Measurements from ENCODE around the gene WDFY1. TPM values are rescaled to one million over a fixed set of nuclear protein-coding genes. Genes with fewer than 3 reads are reported as not detected.
A peak's percentile ranks its signal among the peaks of the same experiment; 100 is the strongest.

WDFY1 gene
- total RNA-seq: 50.1 TPM
- long read RNA-seq, full-length matches to known transcripts: 56 of 73 reads
- long read RNA-seq, partial matches to known transcripts: 3 of 73 reads
- long read RNA-seq, other reads (novel, unspliced or antisense): 14 of 73 reads

GRCh38 chr2:223944703-223945531 is at the start of gene WDFY1:
WDFY1 (minus strand) TSS chr2:223945335; CDS start chr2:223945284, 51 bp downstream.
- intact Hi-C loops (cut with DNase I): no loop called here
- ATAC-seq: peak; percentile 98
- Histone ChIP-seq H3K27ac (peak within 1 kb of the TSS; percentile 93), H3K27me3 (no peaks in the 10 kb centered on the region), H3K36me3 (no peaks in the 10 kb centered on the region), H3K4me3 (peak within 1 kb of the TSS; percentile 81), H3K4me1 (peaks cover 25% of the 10 kb centered on the region), H3K9me3 (no peaks in the 10 kb centered on the region)
- TF ChIP-seq CTCF (IDR thresholded peaks at IDR 0.05): no peak
- peak; percentile 95 for DNase-seq

- ATAC-seq (no peak), DNase-seq (no peak)
- intact Hi-C loops (cut with DNase I): no loop called here
- H3K4me3 ChIP-seq: no peak overlapping the region
- no peaks in the 10 kb centered on the region for H3K36me3 ChIP-seq
- no peaks in the 10 kb centered on the region for H3K27me3 ChIP-seq
- H3K27ac ChIP-seq: no peak overlapping the region
- no peak for TF ChIP-seq CTCF (IDR thresholded peaks at IDR 0.05)
- H3K9me3 ChIP-seq: no peaks in the 10 kb centered on the region
- no peaks in the 10 kb centered on the region for H3K4me1 ChIP-seq
Observed at GRCh38 chr2:223994562-223995162, 49.5 kb upstream of the WDFY1 start.

GRCh38 chr2:223993634-223994232 is 48.6 kb upstream of the WDFY1 start:
- no peaks in the 10 kb centered on the region for H3K9me3 ChIP-seq
- peak; percentile 89 for TF ChIP-seq CTCF (IDR thresholded peaks at IDR 0.05)
- H3K4me3 ChIP-seq: no peak overlapping the region
- H3K27me3 ChIP-seq: no peaks in the 10 kb centered on the region
- peak; percentile 81 for ATAC-seq
- no peaks in the 10 kb centered on the region for H3K36me3 ChIP-seq
- H3K27ac ChIP-seq: no peak overlapping the region
- DNase-seq: no peak
- no peaks in the 10 kb centered on the region for H3K4me1 ChIP-seq
- intact Hi-C loops (cut with DNase I): no loop called here

GRCh38 chr2:223991611-223992010 is 46.5 kb upstream of the WDFY1 start:
- Histone ChIP-seq H3K27me3 (no peaks in the 10 kb centered on the region), H3K27ac (no peak overlapping the region), H3K4me3 (no peak overlapping the region), H3K36me3 (no peaks in the 10 kb centered on the region), H3K9me3 (no peaks in the 10 kb centered on the region), H3K4me1 (no peaks in the 10 kb centered on the region)
- no peak for TF ChIP-seq CTCF (IDR thresholded peaks at IDR 0.05)
- ATAC-seq: no peak
- intact Hi-C loops (cut with DNase I): no loop called here
- DNase-seq: no peak

GRCh38 chr2:223989856-223990232 is 44.7 kb upstream of the WDFY1 start:
- ATAC-seq: peak; percentile 32
- Histone ChIP-seq H3K4me3 (no peak overlapping the region), H3K36me3 (no peaks in the 10 kb centered on the region)

More at GRCh38 chr2:223989856-223990232, 44.7 kb upstream of the WDFY1 start:
- Histone ChIP-seq H3K27ac (no peak overlapping the region), H3K4me1 (no peaks in the 10 kb centered on the region), H3K27me3 (no peaks in the 10 kb centered on the region), H3K9me3 (no peaks in the 10 kb centered on the region)
- no peak for TF ChIP-seq CTCF (IDR thresholded peaks at IDR 0.05)
- no peak for DNase-seq
- intact Hi-C loops (cut with DNase I): no loop called here
